Ecto neural progenitor cell (in vitro differentiated cells): Measurements from ENCODE around the gene APELA.
"Not testable (repeated sequence)": the region's sequence is repeated elsewhere in the genome, so short reads cannot be mapped to it uniquely, and the experiment has no call there.

ENCODE experiments used
- DNase-seq: peaks from one replicate; pipeline ENCODE4 v3.0.0-alpha.2; 2018; ENCODE audit warnings: low spot score

APELA gene

GRCh38 chr4:164926301-164926700 is 49.3 kb downstream of the APELA start:
- DNase-seq: no peak

DNA sequence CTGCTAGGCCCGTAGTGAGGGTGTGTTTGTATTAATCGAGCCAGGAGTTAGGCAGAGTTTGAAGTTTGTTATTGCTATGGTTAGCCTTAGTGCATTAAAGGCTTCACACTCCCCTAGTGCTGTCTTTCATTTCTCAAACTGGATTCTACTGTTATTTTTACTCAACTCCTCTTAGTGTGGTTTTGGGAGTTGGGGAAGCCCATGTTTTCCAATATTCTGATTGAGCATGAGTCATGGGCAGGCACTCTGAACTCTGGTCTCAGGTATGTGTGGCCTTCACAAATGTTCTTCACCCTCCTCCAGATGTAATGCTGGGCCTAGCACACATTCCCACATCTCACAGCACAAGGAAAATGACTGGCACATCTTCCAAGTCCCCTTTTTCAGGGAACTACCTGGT is 50.1 kb downstream of the APELA start:
- not testable (repeated sequence) for DNase-seq

DNA sequence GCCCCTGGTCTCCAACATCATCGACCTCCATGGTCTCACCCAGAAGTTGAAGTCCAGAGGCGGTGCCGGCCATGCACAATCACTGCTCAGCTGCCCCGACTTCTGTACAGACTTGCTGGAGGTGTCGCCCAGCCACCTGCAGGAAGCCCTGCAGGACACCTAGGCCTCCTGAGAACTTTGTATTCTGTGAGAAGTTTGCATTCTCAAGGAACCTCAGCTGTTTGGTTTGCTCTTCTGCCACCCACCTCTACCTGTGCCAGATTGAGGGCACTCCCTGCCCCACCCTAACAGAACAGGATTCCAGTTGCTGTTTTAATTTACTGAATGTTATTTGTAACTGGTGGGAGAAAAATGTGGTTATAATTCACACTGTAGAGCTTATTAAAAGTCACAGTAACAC is 53.7 kb downstream of the APELA start:
- no peak for DNase-seq

GRCh38 chr4:164931551-164932324 is 54.8 kb downstream of the APELA start:
- no peak for DNase-seq

GRCh38 chr4:164933244-164933643 is 56.3 kb downstream of the APELA start:
- no peak for DNase-seq

DNA sequence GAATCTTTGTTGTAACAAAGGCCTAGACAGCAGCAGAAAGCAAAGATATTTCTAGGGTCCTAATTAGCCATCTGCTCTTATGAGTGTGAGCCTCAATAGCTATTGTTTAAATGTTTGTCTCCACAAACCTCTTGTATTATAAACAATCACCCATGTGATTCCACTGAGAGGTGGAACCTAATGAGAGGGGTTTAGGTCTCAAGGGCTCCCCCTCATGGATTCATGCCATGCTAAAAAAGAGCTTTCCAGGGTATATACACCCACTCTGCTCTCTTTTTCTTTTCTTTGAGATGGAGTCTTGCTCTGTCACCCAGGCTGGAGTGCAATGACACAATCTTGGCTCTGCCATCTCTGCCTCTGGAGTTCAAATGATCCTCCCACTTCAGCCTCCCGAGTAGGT is 58.4 kb downstream of the APELA start:
- DNase-seq: no peak

- not testable (repeated sequence) for DNase-seq
These were observed 59.1 kb downstream of the APELA start for GRCh38 chr4:164935865-164936606.

GRCh38 chr4:164937576-164938270 is 60.7 kb downstream of the APELA start:
- no peak for DNase-seq

- DNase-seq: no peak
These were observed 66.2 kb downstream of the APELA start for GRCh38 chr4:164943192-164943591.

GRCh38 chr4:164945146-164945545 is 68.2 kb downstream of the APELA start:
- no peak for DNase-seq

- DNase-seq: no peak
These were observed 69.8 kb downstream of the APELA start for GRCh38 chr4:164946810-164947209.
